GM21576 (cell line): ENCODE data around the gene MTMR12.
A peak's percentile ranks its signal among the peaks of the same experiment; 100 is the strongest.

Source experiments
- ATAC-seq: cut with Tn5 transposase; IDR thresholded peaks from one replicate; pipeline ENCODE4 v1.9.1; 2021; ENCODE audit warnings: mild to moderate bottlenecking, moderate library complexity; ENCODE audit not compliant: unreplicated experiment

MTMR12 gene

GRCh38 chr5:32278406-32278805 lies 34.3 kb downstream of the MTMR12 start:
- no peak for ATAC-seq

GRCh38 chr5:32277798-32278197 lies 34.9 kb downstream of the MTMR12 start:
- no peak for ATAC-seq

GRCh38 chr5:32276173-32276853 lies 36.4 kb downstream of the MTMR12 start:
- ATAC-seq = peak; percentile 45

GRCh38 chr5:32275396-32275741 lies 37.4 kb downstream of the MTMR12 start:
- no peak for ATAC-seq

GRCh38 chr5:32274548-32275395 lies 38.0 kb downstream of the MTMR12 start:
- no peak for ATAC-seq

- no peak for ATAC-seq
Observed at GRCh38 chr5:32273821-32274220, 38.9 kb downstream of the MTMR12 start.

- no peak for ATAC-seq
Observed at GRCh38 chr5:32272746-32273145, 40.0 kb downstream of the MTMR12 start.

- ATAC-seq = no peak
Observed at GRCh38 chr5:32270946-32271345, 41.8 kb downstream of the MTMR12 start.

- no peak for ATAC-seq
Observed at GRCh38 chr5:32270178-32270577, 42.6 kb downstream of the MTMR12 start.

GRCh38 chr5:32265902-32266301 lies 46.8 kb downstream of the MTMR12 start:
- ATAC-seq = no peak

- no peak for ATAC-seq
Observed at GRCh38 chr5:32264957-32265572, 47.7 kb downstream of the MTMR12 start.

GRCh38 chr5:32263684-32264083 lies 49.1 kb downstream of the MTMR12 start:
- no peak for ATAC-seq

- ATAC-seq = peak; percentile 88
Observed at GRCh38 chr5:32261198-32261597, 51.5 kb downstream of the MTMR12 start.

GRCh38 chr5:32259033-32259432 lies 53.7 kb downstream of the MTMR12 start:
- no peak for ATAC-seq

GRCh38 chr5:32258424-32258823 lies 54.3 kb downstream of the MTMR12 start:
- ATAC-seq = no peak

- no peak for ATAC-seq
Observed at GRCh38 chr5:32255540-32255900, 57.2 kb downstream of the MTMR12 start.

GRCh38 chr5:32254881-32255539 lies 57.7 kb downstream of the MTMR12 start:
- ATAC-seq = no peak

GRCh38 chr5:32251871-32252458 lies 60.8 kb downstream of the MTMR12 start:
- no peak for ATAC-seq

- ATAC-seq = no peak
Observed at GRCh38 chr5:32249668-32250067, 63.1 kb downstream of the MTMR12 start.

- no peak for ATAC-seq
Observed at GRCh38 chr5:32245742-32246141, 67.0 kb downstream of the MTMR12 start.

- no peak for ATAC-seq
Observed at GRCh38 chr5:32244017-32244416, 68.7 kb downstream of the MTMR12 start.
